Epithelial cell of esophagus (primary cell): Measurements from ENCODE around the gene PROZ.

Experiments used
- DNase-seq: peaks from one replicate; pipeline ENCODE4 v3.0.0; 2010; ENCODE audit warnings: low read depth
- H3K4me3 ChIP-seq: 2 replicates; pipeline ENCODE4 v1.5.1; 2011; ENCODE audit warnings: mild to moderate bottlenecking, low read length, control low read depth
- CTCF ChIP-seq: IDR thresholded peaks from 2 replicates; pipeline ENCODE4 v1.5.1; 2011; ENCODE audit warnings: low read depth, mild to moderate bottlenecking, low read length, control low read depth, inconsistent platforms; ENCODE audit not compliant: insufficient read depth; ENCODE audit errors: missing control alignments

Gene PROZ

GRCh38 chr13:113186061-113186900 lies 27.8 kb downstream of the PROZ start:
- no peak for DNase-seq
- TF ChIP-seq CTCF = no peak

GRCh38 chr13:113187263-113187669 lies 28.8 kb downstream of the PROZ start:
- DNase-seq = peak; percentile 99
- TF ChIP-seq CTCF = peak; percentile 16
- no peak overlapping the region for H3K4me3 ChIP-seq

More at GRCh38 chr13:113186061-113186900, 27.8 kb downstream of the PROZ start:
- no peak overlapping the region for H3K4me3 ChIP-seq

- no peak overlapping the region for H3K4me3 ChIP-seq
- DNase-seq = no peak
- no peak for TF ChIP-seq CTCF
Measured at GRCh38 chr13:113187883-113188665, 29.6 kb downstream of the PROZ start.

- DNase-seq = no peak
- no peak overlapping the region for H3K4me3 ChIP-seq
- TF ChIP-seq CTCF = no peak
Measured at GRCh38 chr13:113190181-113190580, 31.7 kb downstream of the PROZ start.

- H3K4me3 ChIP-seq = no peak overlapping the region
- no peak for TF ChIP-seq CTCF
- no peak for DNase-seq
Measured at GRCh38 chr13:113192279-113192678, 33.8 kb downstream of the PROZ start.

GRCh38 chr13:113192902-113193301 lies 34.5 kb downstream of the PROZ start:
- peak; percentile 71 for DNase-seq
- H3K4me3 ChIP-seq = no peak overlapping the region
- no peak for TF ChIP-seq CTCF
